ENCODE measurements around the gene C1orf185. TPM values are rescaled to one million over a fixed set of nuclear protein-coding genes. Genes with fewer than 3 reads are reported as not detected.
"Not testable (repeated sequence)": the region's sequence is repeated elsewhere in the genome, so short reads cannot be mapped to it uniquely, and the experiment has no call there.

The C1orf185 gene
- total RNA-seq, 1 donor, result not detected

- Histone ChIP-seq H3K4me1 (ENCODE audit: insufficient read depth, low read length) (peaks cover 27% of the 10 kb centered on the region), H3K9me3 (ENCODE audit: low read depth, low read length) (no peaks in the 10 kb centered on the region), H3K27me3 (ENCODE audit: insufficient read depth, low read length) (no peaks in the 10 kb centered on the region), H3K4me3 (ENCODE audit: low read length) (no peak overlapping the region)
These were observed 66.3 kb downstream of the C1orf185 start for GRCh38 chr1:51168266-51168845.

- H3K9me3 ChIP-seq (ENCODE audit: low read depth, low read length), result no peaks in the 10 kb centered on the region
- H3K4me3 ChIP-seq (ENCODE audit: low read length), result no peak overlapping the region
- no peaks in the 10 kb centered on the region for H3K27me3 ChIP-seq (ENCODE audit: insufficient read depth, low read length)
- H3K4me1 ChIP-seq (ENCODE audit: insufficient read depth, low read length), result peaks cover 30% of the 10 kb centered on the region
These were observed 66.9 kb downstream of the C1orf185 start for GRCh38 chr1:51168936-51169335.

- H3K4me1 ChIP-seq (ENCODE audit: insufficient read depth, low read length), result peaks cover 44% of the 10 kb centered on the region
- no peaks in the 10 kb centered on the region for H3K9me3 ChIP-seq (ENCODE audit: low read depth, low read length)
- no peak overlapping the region for H3K4me3 ChIP-seq (ENCODE audit: low read length)
- no peaks in the 10 kb centered on the region for H3K27me3 ChIP-seq (ENCODE audit: insufficient read depth, low read length)
These were observed 68.3 kb downstream of the C1orf185 start for GRCh38 chr1:51170342-51170741.

GRCh38 chr1:51172811-51173210 lies 70.8 kb downstream of the C1orf185 start:
- H3K4me3 ChIP-seq (ENCODE audit: low read length), result no peak overlapping the region
- H3K9me3 ChIP-seq (ENCODE audit: low read depth, low read length), result no peaks in the 10 kb centered on the region
- peaks cover 54% of the 10 kb centered on the region for H3K4me1 ChIP-seq (ENCODE audit: insufficient read depth, low read length)
- no peaks in the 10 kb centered on the region for H3K27me3 ChIP-seq (ENCODE audit: insufficient read depth, low read length)

- Histone ChIP-seq H3K4me1 (ENCODE audit: insufficient read depth, low read length) (peaks cover 45% of the 10 kb centered on the region), H3K9me3 (ENCODE audit: low read depth, low read length) (no peaks in the 10 kb centered on the region), H3K27me3 (ENCODE audit: insufficient read depth, low read length) (no peaks in the 10 kb centered on the region), H3K4me3 (ENCODE audit: low read length) (no peak overlapping the region)
These were observed 73.2 kb downstream of the C1orf185 start for GRCh38 chr1:51175278-51175677.

- H3K4me3 ChIP-seq (ENCODE audit: low read length); H3K27me3 ChIP-seq (ENCODE audit: insufficient read depth, low read length); H3K9me3 ChIP-seq (ENCODE audit: low read depth, low read length): not testable (repeated sequence)
- H3K4me1 ChIP-seq (ENCODE audit: insufficient read depth, low read length), result peaks cover 31% of the 10 kb centered on the region
These were observed 76.0 kb downstream of the C1orf185 start for GRCh38 chr1:51177988-51178387.

GRCh38 chr1:51188230-51188629 lies 86.2 kb downstream of the C1orf185 start:
- peaks cover 3% of the 10 kb centered on the region for H3K27me3 ChIP-seq (ENCODE audit: insufficient read depth, low read length)
- no peak overlapping the region for H3K4me3 ChIP-seq (ENCODE audit: low read length)
- H3K4me1 ChIP-seq (ENCODE audit: insufficient read depth, low read length), result peaks cover 4% of the 10 kb centered on the region
- H3K9me3 ChIP-seq (ENCODE audit: low read depth, low read length), result no peaks in the 10 kb centered on the region

GRCh38 chr1:51189421-51190073 lies 87.5 kb downstream of the C1orf185 start:
- no peaks in the 10 kb centered on the region for H3K9me3 ChIP-seq (ENCODE audit: low read depth, low read length)
- peaks cover 4% of the 10 kb centered on the region for H3K4me1 ChIP-seq (ENCODE audit: insufficient read depth, low read length)
- no peaks in the 10 kb centered on the region for H3K27me3 ChIP-seq (ENCODE audit: insufficient read depth, low read length)
- no peak overlapping the region for H3K4me3 ChIP-seq (ENCODE audit: low read length)

GRCh38 chr1:51190961-51191360 lies 88.9 kb downstream of the C1orf185 start:
- Histone ChIP-seq H3K27me3 (ENCODE audit: insufficient read depth, low read length) (no peaks in the 10 kb centered on the region), H3K4me1 (ENCODE audit: insufficient read depth, low read length) (peaks cover 4% of the 10 kb centered on the region), H3K9me3 (ENCODE audit: low read depth, low read length) (no peaks in the 10 kb centered on the region), H3K4me3 (ENCODE audit: low read length) (no peak overlapping the region)

GRCh38 chr1:51192213-51192843 lies 90.3 kb downstream of the C1orf185 start:
- no peaks in the 10 kb centered on the region for H3K9me3 ChIP-seq (ENCODE audit: low read depth, low read length)
- H3K27me3 ChIP-seq (ENCODE audit: insufficient read depth, low read length), result no peaks in the 10 kb centered on the region
- no peak overlapping the region for H3K4me3 ChIP-seq (ENCODE audit: low read length)
- H3K4me1 ChIP-seq (ENCODE audit: insufficient read depth, low read length), result peaks cover 4% of the 10 kb centered on the region

GRCh38 chr1:51193564-51193963 lies 91.5 kb downstream of the C1orf185 start:
- Histone ChIP-seq H3K27me3 (ENCODE audit: insufficient read depth, low read length) (no peaks in the 10 kb centered on the region), H3K4me3 (ENCODE audit: low read length) (no peak overlapping the region), H3K4me1 (ENCODE audit: insufficient read depth, low read length) (peaks cover 4% of the 10 kb centered on the region), H3K9me3 (ENCODE audit: low read depth, low read length) (no peaks in the 10 kb centered on the region)

Other genes with a start within 250 kb of the C1orf185 start
- gene FAF1, start 142.0 kb upstream of the C1orf185 start, total RNA-seq, result 49.6 TPM
- 5.2 TPM for gene CDKN2C, start 132.0 kb upstream of the C1orf185 start, total RNA-seq
- gene RNF11, start 134.0 kb downstream of the C1orf185 start, total RNA-seq, result 134 TPM
- gene TTC39A, start 228.3 kb downstream of the C1orf185 start, total RNA-seq, result 0.10 TPM

Measured in mononuclear cell (primary cell).